ENCODE results near the gene UIMC1.

The UIMC1 gene

GRCh38 chr5:176952531-176953193, 53.9 kb downstream of the UIMC1 start:
- H3K4me2 ChIP-seq (ENCODE audit: low read depth, low read length, poor library complexity, severe bottlenecking) = no peak overlapping the region
- H3K27me3 ChIP-seq (ENCODE audit: insufficient read depth, low read length, poor library complexity, severe bottlenecking) = no peaks in the 10 kb centered on the region
- H2AFZ ChIP-seq (ENCODE audit: low read length) = no peak overlapping the region
- H3K79me2 ChIP-seq (ENCODE audit: insufficient read depth, low read length) = no peaks in the 10 kb centered on the region
- H3K9me2 ChIP-seq (replicated peaks; ENCODE audit: low read depth, low read length) = no peaks in the 10 kb centered on the region
- TF ChIP-seq CTCF (conservative IDR thresholded peaks at IDR 0.05; ENCODE audit: low read length) = no peak
- TF ChIP-seq EZH2phosphoT487 (IDR thresholded peaks at IDR 0.05; ENCODE audit: borderline replicate concordance) = no peak
- H3K36me3 ChIP-seq (ENCODE audit: insufficient read depth, low read length) = peaks cover 11% of the 10 kb centered on the region; the same call in 1 of the 2 replicates
- no peaks in the 10 kb centered on the region for H3K4me1 ChIP-seq (ENCODE audit: insufficient read depth, low read length, poor library complexity, severe bottlenecking)
- H3F3A ChIP-seq (ENCODE audit: low read depth) = no peaks in the 10 kb centered on the region
- no peak overlapping the region for H3K9ac ChIP-seq (ENCODE audit: low read depth, low read length, poor library complexity, severe bottlenecking)
- H4K20me1 ChIP-seq (ENCODE audit: insufficient read depth, low read length, poor library complexity, severe bottlenecking) = no peaks in the 10 kb centered on the region
- H3K9me3 ChIP-seq (ENCODE audit: insufficient read depth, low read depth, low read length) = no peaks in the 10 kb centered on the region
- no peak overlapping the region for H3K4me3 ChIP-seq (ENCODE audit: low read length, poor library complexity, severe bottlenecking)

GRCh38 chr5:176948458-176948857, 58.1 kb downstream of the UIMC1 start:
- H3K27me3 ChIP-seq (ENCODE audit: insufficient read depth, low read length, poor library complexity, severe bottlenecking) = no peaks in the 10 kb centered on the region
- H3K36me3 ChIP-seq (ENCODE audit: insufficient read depth, low read length) = peaks cover 19% of the 10 kb centered on the region; the same call in 1 of the 2 replicates
- no peaks in the 10 kb centered on the region for H4K20me1 ChIP-seq (ENCODE audit: insufficient read depth, low read length, poor library complexity, severe bottlenecking)
- H3K4me1 ChIP-seq (ENCODE audit: insufficient read depth, low read length, poor library complexity, severe bottlenecking) = no peaks in the 10 kb centered on the region
- no peaks in the 10 kb centered on the region for H3K9me2 ChIP-seq (replicated peaks; ENCODE audit: low read depth, low read length)
- H3K79me2 ChIP-seq (ENCODE audit: insufficient read depth, low read length) = no peaks in the 10 kb centered on the region
- TF ChIP-seq CTCF (conservative IDR thresholded peaks at IDR 0.05; ENCODE audit: low read length) (no peak), EZH2phosphoT487 (IDR thresholded peaks at IDR 0.05; ENCODE audit: borderline replicate concordance) (no peak)
- no peak overlapping the region for H3K4me2 ChIP-seq (ENCODE audit: low read depth, low read length, poor library complexity, severe bottlenecking)
- no peaks in the 10 kb centered on the region for H3F3A ChIP-seq (ENCODE audit: low read depth)
- H2AFZ ChIP-seq (ENCODE audit: low read length) = no peak overlapping the region
- H3K4me3 ChIP-seq (ENCODE audit: low read length, poor library complexity, severe bottlenecking) = no peak overlapping the region
- no peak overlapping the region for H3K9ac ChIP-seq (ENCODE audit: low read depth, low read length, poor library complexity, severe bottlenecking)
- H3K9me3 ChIP-seq (ENCODE audit: insufficient read depth, low read depth, low read length) = no peaks in the 10 kb centered on the region

GRCh38 chr5:176947847-176948246, 58.7 kb downstream of the UIMC1 start:
- H3K27me3 ChIP-seq (ENCODE audit: insufficient read depth, low read length, poor library complexity, severe bottlenecking) = no peaks in the 10 kb centered on the region
- H3K36me3 ChIP-seq (ENCODE audit: insufficient read depth, low read length) = peaks cover 19% of the 10 kb centered on the region; the same call in 1 of the 2 replicates
- no peaks in the 10 kb centered on the region for H3K4me1 ChIP-seq (ENCODE audit: insufficient read depth, low read length, poor library complexity, severe bottlenecking)
- no peak overlapping the region for H3K4me3 ChIP-seq (ENCODE audit: low read length, poor library complexity, severe bottlenecking)
- no peaks in the 10 kb centered on the region for H3K79me2 ChIP-seq (ENCODE audit: insufficient read depth, low read length)
- TF ChIP-seq EZH2phosphoT487 (IDR thresholded peaks at IDR 0.05; ENCODE audit: borderline replicate concordance) (no peak), CTCF (conservative IDR thresholded peaks at IDR 0.05; ENCODE audit: low read length) (no peak)
- H3K4me2 ChIP-seq (ENCODE audit: low read depth, low read length, poor library complexity, severe bottlenecking) = no peak overlapping the region
- no peak overlapping the region for H2AFZ ChIP-seq (ENCODE audit: low read length)
- H3K9me3 ChIP-seq (ENCODE audit: insufficient read depth, low read depth, low read length) = no peaks in the 10 kb centered on the region
- no peaks in the 10 kb centered on the region for H3F3A ChIP-seq (ENCODE audit: low read depth)
- H3K9ac ChIP-seq (ENCODE audit: low read depth, low read length, poor library complexity, severe bottlenecking) = no peak overlapping the region
- H4K20me1 ChIP-seq (ENCODE audit: insufficient read depth, low read length, poor library complexity, severe bottlenecking) = no peaks in the 10 kb centered on the region
- H3K9me2 ChIP-seq (replicated peaks; ENCODE audit: low read depth, low read length) = no peaks in the 10 kb centered on the region
